Neural progenitor cell (in vitro differentiated cells): ENCODE results near the gene DEXI. TPM values are rescaled to one million over a fixed set of nuclear protein-coding genes. Genes with fewer than 3 reads are reported as not detected.

ENCODE experiments used
- DNase-seq: peaks from one replicate; pipeline ENCODE4 v3.0.0-alpha.2; 2016; ENCODE audit warnings: low spot score
- H2AFZ ChIP-seq: fragments of 200-600 bp; sonication (generic); replicated peaks from 2 replicates; pipeline ENCODE4 v1.6.1; 2016; ENCODE audit warnings: antibody characterized with exemption
- H3F3A ChIP-seq: fragments of 200-600 bp; sonication (generic); 2 replicates; pipeline ENCODE4 v1.6.1; 2016; ENCODE audit warnings: antibody characterized with exemption, low read depth
- H3K27ac ChIP-seq: fragments of 200-600 bp; sonication (generic); 2 replicates; pipeline ENCODE4 v1.5.1; 2016; ENCODE audit warnings: mild to moderate bottlenecking
- H3K27me3 ChIP-seq: fragments of 200-600 bp; sonication (generic); 2 replicates; pipeline ENCODE4 v1.6.1; 2016; ENCODE audit warnings: mild to moderate bottlenecking, moderate library complexity
- H3K36me3 ChIP-seq: fragments of 200-600 bp; sonication (generic); 2 replicates; pipeline ENCODE4 v1.5.1; 2016
- H3K4me1 ChIP-seq: fragments of 200-600 bp; sonication (generic); 2 replicates; pipeline ENCODE4 v1.6.1; 2016; ENCODE audit warnings: mixed run types
- H3K4me2 ChIP-seq: fragments of 200-600 bp; sonication (generic); 2 replicates; pipeline ENCODE4 v1.6.1; 2016
- H3K4me3 ChIP-seq: fragments of 200-600 bp; sonication (generic); 2 replicates; pipeline ENCODE4 v1.5.1; 2016
- H3K79me2 ChIP-seq: fragments of 200-600 bp; sonication (generic); 2 replicates; pipeline ENCODE4 v1.6.1; 2016; ENCODE audit warnings: low read depth
- H3K9ac ChIP-seq: fragments of 200-600 bp; sonication (generic); 2 replicates; pipeline ENCODE4 v1.6.1; 2016
- H3K9me3 ChIP-seq: fragments of 200-600 bp; sonication (generic); 2 replicates; pipeline ENCODE4 v1.5.1; 2016; ENCODE audit warnings: low read depth
- H4K20me1 ChIP-seq: fragments of 200-600 bp; sonication (generic); 2 replicates; pipeline ENCODE4 v1.6.1; 2016; ENCODE audit warnings: low read depth
- H3K27ac Mint-ChIP-seq: 3 replicates; pipeline ENCODE4 v1.8.0; 2021; ENCODE audit warnings: mixed read lengths
- H3K27me3 Mint-ChIP-seq: 2 replicates; pipeline ENCODE4 v1.8.0; 2022; ENCODE audit warnings: low read depth, mild to moderate bottlenecking, inconsistent platforms, moderate library complexity, mixed read lengths; ENCODE audit not compliant: insufficient read depth
- H3K36me3 Mint-ChIP-seq: 3 replicates; pipeline ENCODE4 v1.8.0; 2021; ENCODE audit warnings: mixed read lengths
- H3K4me1 Mint-ChIP-seq: 3 replicates; pipeline ENCODE4 v1.8.0; 2021; ENCODE audit warnings: mixed read lengths
- H3K4me3 Mint-ChIP-seq: 3 replicates; pipeline ENCODE4 v1.8.0; 2021; ENCODE audit warnings: mild to moderate bottlenecking, moderate library complexity, mixed read lengths
- H3K9me3 Mint-ChIP-seq: 3 replicates; pipeline ENCODE4 v1.8.0; 2020; ENCODE audit warnings: mixed read lengths
- EZH2 ChIP-seq: fragments of 200-600 bp; sonication (generic); IDR thresholded peaks from 2 replicates; pipeline ENCODE4 v1.6.1; 2017; ENCODE audit warnings: antibody characterized with exemption, mild to moderate bottlenecking, moderate library complexity
- EZH2phosphoT487 ChIP-seq: fragments of 200-600 bp; sonication (generic); IDR thresholded peaks from 2 replicates; pipeline ENCODE4 v1.6.1; 2017; ENCODE audit warnings: antibody characterized with exemption
- total RNA-seq: library from RNA; depleted of rRNA; stranded (reverse); fragments of >200 nt; gene quantifications from 2 replicates; pipeline ENCODE4 v1.2.3, GENCODE V29; 2015; ENCODE audit warnings: low replicate concordance
- TF ChIP-seq, protein P1 (sequence below): fragments of 200-600 bp; sonication (generic); IDR thresholded peaks from 2 replicates; pipeline ENCODE4 v1.5.1; 2017; ENCODE audit warnings: antibody characterized with exemption, mild to moderate bottlenecking

DEXI gene
- total RNA-seq, 1 donor from 2014 or later, result 16.4 TPM

DNA sequence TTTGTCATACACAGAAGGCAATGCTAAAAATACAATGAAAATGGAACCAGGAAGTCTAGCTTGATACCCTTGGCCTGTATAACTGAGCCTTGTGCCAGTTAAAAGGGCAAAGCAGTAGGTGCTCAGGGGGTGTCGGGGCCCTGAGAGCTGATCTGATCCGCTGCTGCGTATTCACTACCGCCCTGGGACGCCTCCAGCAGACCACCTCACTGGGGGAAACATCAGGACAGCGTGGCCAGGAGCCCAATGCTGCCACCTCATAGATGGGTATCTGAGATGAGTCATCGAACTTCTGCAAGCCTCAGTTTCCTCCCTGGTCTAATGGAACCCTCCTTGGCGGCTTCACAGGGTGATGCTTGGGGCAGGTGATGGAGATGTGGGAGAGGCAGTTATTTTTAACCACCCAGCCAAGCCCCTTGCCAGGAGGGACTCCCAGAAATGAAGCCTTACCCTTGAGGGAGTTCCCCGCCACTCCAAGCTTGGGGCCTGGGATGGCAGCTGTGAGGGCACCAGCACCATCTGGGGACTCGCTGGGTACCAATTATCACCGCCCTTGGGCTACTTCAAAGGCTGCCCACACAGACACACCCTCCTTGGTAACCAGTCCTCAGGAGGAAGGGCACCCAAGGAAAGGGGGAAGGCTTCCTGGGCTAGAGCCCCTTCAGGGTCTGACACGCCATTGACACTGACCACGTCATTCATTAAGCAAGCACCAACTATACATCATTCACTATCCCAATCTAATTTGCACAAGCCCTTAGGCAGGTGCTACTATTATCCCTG, 7.8 kb downstream of the DEXI start:
- Histone ChIP-seq H2AFZ (no peak overlapping the region), H3K4me3 (no peak overlapping the region), H3K36me3 (no peaks in the 10 kb centered on the region), H3K79me2 (peaks cover 7% of the 10 kb centered on the region), H4K20me1 (peaks cover 66% of the 10 kb centered on the region), H3K27ac (no peak overlapping the region), H3K4me1 (no peaks in the 10 kb centered on the region), H3K9me3 (no peaks in the 10 kb centered on the region), H3K9ac (no peak overlapping the region), H3K27me3 (no peaks in the 10 kb centered on the region), H3K4me2 (no peak overlapping the region), H3F3A (no peaks in the 10 kb centered on the region)
- Mint-ChIP-seq H3K27ac (no peak overlapping the region), H3K4me1 (peaks cover 8% of the 10 kb centered on the region), H3K4me3 (no peak overlapping the region), H3K9me3 (no peaks in the 10 kb centered on the region), H3K36me3 (peaks cover 2% of the 10 kb centered on the region), H3K27me3 (peaks cover 4% of the 10 kb centered on the region)
- no peak for DNase-seq
- TF ChIP-seq EZH2phosphoT487 (no peak), EZH2 (no peak)
- TF ChIP-seq, protein P1, sequence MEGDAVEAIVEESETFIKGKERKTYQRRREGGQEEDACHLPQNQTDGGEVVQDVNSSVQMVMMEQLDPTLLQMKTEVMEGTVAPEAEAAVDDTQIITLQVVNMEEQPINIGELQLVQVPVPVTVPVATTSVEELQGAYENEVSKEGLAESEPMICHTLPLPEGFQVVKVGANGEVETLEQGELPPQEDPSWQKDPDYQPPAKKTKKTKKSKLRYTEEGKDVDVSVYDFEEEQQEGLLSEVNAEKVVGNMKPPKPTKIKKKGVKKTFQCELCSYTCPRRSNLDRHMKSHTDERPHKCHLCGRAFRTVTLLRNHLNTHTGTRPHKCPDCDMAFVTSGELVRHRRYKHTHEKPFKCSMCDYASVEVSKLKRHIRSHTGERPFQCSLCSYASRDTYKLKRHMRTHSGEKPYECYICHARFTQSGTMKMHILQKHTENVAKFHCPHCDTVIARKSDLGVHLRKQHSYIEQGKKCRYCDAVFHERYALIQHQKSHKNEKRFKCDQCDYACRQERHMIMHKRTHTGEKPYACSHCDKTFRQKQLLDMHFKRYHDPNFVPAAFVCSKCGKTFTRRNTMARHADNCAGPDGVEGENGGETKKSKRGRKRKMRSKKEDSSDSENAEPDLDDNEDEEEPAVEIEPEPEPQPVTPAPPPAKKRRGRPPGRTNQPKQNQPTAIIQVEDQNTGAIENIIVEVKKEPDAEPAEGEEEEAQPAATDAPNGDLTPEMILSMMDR, result no peak

DNA sequence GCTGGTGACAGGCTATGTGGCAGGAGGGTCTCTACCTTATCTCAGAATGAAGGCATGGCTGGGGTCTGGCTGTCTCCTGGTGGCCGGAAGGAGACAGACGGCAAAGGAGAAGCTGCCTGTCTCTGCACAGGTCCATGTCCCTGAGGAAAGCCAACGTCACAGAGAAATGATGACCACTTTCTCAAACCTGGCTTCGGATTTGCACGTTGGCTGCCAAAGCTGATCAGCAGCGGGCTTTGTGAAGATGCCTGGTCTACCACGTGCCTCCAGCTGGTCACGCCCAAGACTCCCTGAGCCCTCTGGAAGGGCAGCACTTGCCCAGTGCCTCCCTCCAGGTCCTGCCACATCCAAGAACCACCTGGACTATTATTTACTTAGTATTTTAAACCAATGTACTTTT, 8.4 kb downstream of the DEXI start:
- peaks cover 2% of the 10 kb centered on the region for H3K36me3 Mint-ChIP-seq
- peaks cover 60% of the 10 kb centered on the region for H4K20me1 ChIP-seq
- peaks cover 4% of the 10 kb centered on the region for H3K4me1 Mint-ChIP-seq

DNA sequence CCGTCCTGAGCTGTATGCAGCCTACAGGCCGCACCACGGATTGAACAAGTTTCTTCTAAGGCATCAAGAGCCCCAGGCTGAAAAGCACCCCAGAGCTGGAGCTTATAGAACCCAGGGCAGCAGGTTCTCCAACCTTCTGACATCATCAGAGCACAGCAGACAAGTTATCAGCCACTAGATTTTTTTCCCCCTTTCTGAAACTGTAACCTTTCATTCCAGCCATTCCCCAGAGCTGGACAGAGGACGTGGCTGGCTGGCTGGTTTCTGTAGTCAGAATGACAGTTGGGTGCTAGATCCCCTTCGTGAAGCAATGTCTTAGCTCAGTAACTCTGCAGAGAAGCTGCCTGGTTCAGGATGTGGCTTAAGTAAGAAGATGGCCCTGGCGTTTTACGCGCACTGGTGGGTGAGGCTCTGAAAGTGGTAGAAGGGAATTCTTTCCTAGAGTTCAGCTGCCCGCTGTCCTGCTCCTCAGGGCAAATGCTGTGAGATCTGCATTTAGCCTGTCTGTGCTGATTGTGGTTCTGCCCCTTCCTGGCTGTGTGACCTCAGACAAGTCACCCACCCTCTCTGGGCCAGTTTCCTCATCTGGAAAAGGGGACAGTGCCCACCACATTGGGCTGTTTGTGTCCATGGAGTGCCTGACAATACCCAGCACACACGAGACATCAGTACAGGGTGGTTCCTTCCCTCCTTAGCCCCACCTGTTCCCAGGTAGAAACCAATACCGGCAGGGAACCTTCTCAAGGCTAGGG, 9.1 kb downstream of the DEXI start:
- Histone ChIP-seq H3K9ac (no peak overlapping the region), H3K4me3 (no peak overlapping the region), H2AFZ (no peak overlapping the region), H3K4me1 (no peaks in the 10 kb centered on the region), H3K79me2 (peaks cover 3% of the 10 kb centered on the region), H4K20me1 (peaks cover 52% of the 10 kb centered on the region), H3K36me3 (no peaks in the 10 kb centered on the region), H3K4me2 (no peak overlapping the region), H3K27ac (no peak overlapping the region), H3K27me3 (no peaks in the 10 kb centered on the region), H3F3A (no peaks in the 10 kb centered on the region), H3K9me3 (no peaks in the 10 kb centered on the region)
- TF ChIP-seq EZH2phosphoT487, result no peak
- TF ChIP-seq, protein P1, result no peak
- TF ChIP-seq EZH2, result no peak
- Mint-ChIP-seq H3K4me1 (no peaks in the 10 kb centered on the region), H3K4me3 (no peak overlapping the region), H3K9me3 (no peaks in the 10 kb centered on the region), H3K27me3 (peaks cover 4% of the 10 kb centered on the region), H3K27ac (no peak overlapping the region), H3K36me3 (peaks cover 2% of the 10 kb centered on the region)
- DNase-seq, result no peak

More for the DNA sequence above, 8.4 kb downstream of the DEXI start:
- no peak overlapping the region for H3K27ac Mint-ChIP-seq
- Histone ChIP-seq H2AFZ (no peak overlapping the region), H3K9me3 (no peaks in the 10 kb centered on the region), H3K36me3 (no peaks in the 10 kb centered on the region), H3K79me2 (peaks cover 3% of the 10 kb centered on the region), H3K9ac (no peak overlapping the region), H3K4me1 (no peaks in the 10 kb centered on the region), H3K27me3 (no peaks in the 10 kb centered on the region), H3F3A (no peaks in the 10 kb centered on the region), H3K4me2 (no peak overlapping the region), H3K27ac (no peak overlapping the region), H3K4me3 (no peak overlapping the region)
- no peak for DNase-seq
- TF ChIP-seq EZH2phosphoT487 (no peak), EZH2 (no peak)
- TF ChIP-seq, protein P1, result no peak
- peaks cover 4% of the 10 kb centered on the region for H3K27me3 Mint-ChIP-seq
- no peaks in the 10 kb centered on the region for H3K9me3 Mint-ChIP-seq
- no peak overlapping the region for H3K4me3 Mint-ChIP-seq
